MCF 10A (cell line): ENCODE measurements around the gene METTL4. TPM values are rescaled to one million over a fixed set of nuclear protein-coding genes. Genes with fewer than 3 reads are reported as not detected.

Experiments used
- BruUV-seq: library from RNA; stranded (reverse); fragments of 400-500 nt; replicated peaks from 2 replicates; lab custom pipeline; 2021; lab: Mats Ljungman, UMichigan
- CTCF ChIA-PET: fragments of 300-600 bp; sonication (Branson Sonifier 250); formaldehyde crosslinking; extraction: SDS; loops from one replicate; lab custom pipeline; 2021; ENCODE audit warnings: antibody characterized with exemption, inconsistent platforms; lab: Yijun Ruan, JAX
- POLR2A ChIA-PET: fragments of 300-600, 350-650 bp; sonication (Branson Sonifier 250); formaldehyde crosslinking; extraction: SDS; loops from one replicate; lab custom pipeline; 2020; ENCODE audit warnings: antibody characterized with exemption, inconsistent platforms; lab: Yijun Ruan, JAX
- DNase-seq: peaks from one replicate; pipeline ENCODE4 v3.0.0-alpha.2; 2018; ENCODE audit not compliant: unreplicated experiment
- H3K27ac Mint-ChIP-seq: one replicate; pipeline ENCODE4 v1.8.0; 2022; ENCODE audit warnings: mild to moderate bottlenecking, low read depth, mixed read lengths; ENCODE audit not compliant: unreplicated experiment
- H3K27me3 Mint-ChIP-seq: one replicate; pipeline ENCODE4 v1.8.0; 2022; ENCODE audit warnings: mixed read lengths; ENCODE audit not compliant: insufficient read depth, unreplicated experiment
- H3K36me3 Mint-ChIP-seq: one replicate; pipeline ENCODE4 v1.8.0; 2022; ENCODE audit warnings: mild to moderate bottlenecking, moderate library complexity, mixed read lengths; ENCODE audit not compliant: insufficient read depth, unreplicated experiment
- H3K4me1 Mint-ChIP-seq: one replicate; pipeline ENCODE4 v1.8.0; 2022; ENCODE audit warnings: mixed read lengths; ENCODE audit not compliant: insufficient read depth, unreplicated experiment
- H3K4me3 Mint-ChIP-seq: one replicate; pipeline ENCODE4 v1.8.0; 2022; ENCODE audit warnings: mild to moderate bottlenecking, moderate library complexity, mixed read lengths; ENCODE audit not compliant: unreplicated experiment
- H3K9me3 Mint-ChIP-seq: one replicate; pipeline ENCODE4 v1.8.0; 2022; ENCODE audit warnings: mixed read lengths; ENCODE audit not compliant: unreplicated experiment
- intact Hi-C: fragments of 100-400 bp; cut with micrococcal nuclease; formaldehyde crosslinking; loops from 2 replicates; pipeline ENCODE4 v1.14.1; 2022
- total RNA-seq: library from RNA; stranded (reverse); gene quantifications from 2 replicates; pipeline ENCODE4 v1.2.3, GENCODE V29; 2022
- TF ChIP-seq, protein P1 (sequence below): fragments of 200-600 bp; IDR thresholded peaks from one replicate; pipeline ENCODE4 v1.8.0; 2022; ENCODE audit warnings: antibody characterized with exemption, mild to moderate bottlenecking; ENCODE audit not compliant: unreplicated experiment

The METTL4 gene
- total RNA-seq, 1 experiment from 2014 or later = 11.8 TPM

- Mint-ChIP-seq H3K36me3 (peaks cover 12% of the 10 kb centered on the region), H3K4me3 (no peak overlapping the region), H3K27me3 (no peaks in the 10 kb centered on the region), H3K4me1 (no peaks in the 10 kb centered on the region), H3K9me3 (no peaks in the 10 kb centered on the region), H3K27ac (no peak overlapping the region)
- TF ChIP-seq, protein P1, sequence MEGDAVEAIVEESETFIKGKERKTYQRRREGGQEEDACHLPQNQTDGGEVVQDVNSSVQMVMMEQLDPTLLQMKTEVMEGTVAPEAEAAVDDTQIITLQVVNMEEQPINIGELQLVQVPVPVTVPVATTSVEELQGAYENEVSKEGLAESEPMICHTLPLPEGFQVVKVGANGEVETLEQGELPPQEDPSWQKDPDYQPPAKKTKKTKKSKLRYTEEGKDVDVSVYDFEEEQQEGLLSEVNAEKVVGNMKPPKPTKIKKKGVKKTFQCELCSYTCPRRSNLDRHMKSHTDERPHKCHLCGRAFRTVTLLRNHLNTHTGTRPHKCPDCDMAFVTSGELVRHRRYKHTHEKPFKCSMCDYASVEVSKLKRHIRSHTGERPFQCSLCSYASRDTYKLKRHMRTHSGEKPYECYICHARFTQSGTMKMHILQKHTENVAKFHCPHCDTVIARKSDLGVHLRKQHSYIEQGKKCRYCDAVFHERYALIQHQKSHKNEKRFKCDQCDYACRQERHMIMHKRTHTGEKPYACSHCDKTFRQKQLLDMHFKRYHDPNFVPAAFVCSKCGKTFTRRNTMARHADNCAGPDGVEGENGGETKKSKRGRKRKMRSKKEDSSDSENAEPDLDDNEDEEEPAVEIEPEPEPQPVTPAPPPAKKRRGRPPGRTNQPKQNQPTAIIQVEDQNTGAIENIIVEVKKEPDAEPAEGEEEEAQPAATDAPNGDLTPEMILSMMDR = no peak
- ChIA-PET POLR2A (no interaction called here), CTCF (no interaction called here)
- BruUV-seq = no TSS peak
- intact Hi-C loops = no loop called here
- DNase-seq = no peak
These were observed 41.7 kb upstream of the METTL4 start for GRCh38 chr18:2612996-2613395.

- TF ChIP-seq, protein P1 = no peak
- no peaks in the 10 kb centered on the region for H3K9me3 Mint-ChIP-seq
- no peak overlapping the region for H3K27ac Mint-ChIP-seq
- no TSS peak for BruUV-seq
- peaks cover 5% of the 10 kb centered on the region for H3K36me3 Mint-ChIP-seq
- intact Hi-C loops = no loop called here
- H3K27me3 Mint-ChIP-seq = no peaks in the 10 kb centered on the region
- CTCF ChIA-PET = interaction anchor here (0.6 kb wide), 1 partner anchor 1332 kb away, joined by 4 read pairs; no protein-coding TSS in a partner anchor
- DNase-seq = no peak
- H3K4me3 Mint-ChIP-seq = no peak overlapping the region
- H3K4me1 Mint-ChIP-seq = no peaks in the 10 kb centered on the region
- POLR2A ChIA-PET = no interaction called here
These were observed 39.2 kb upstream of the METTL4 start for GRCh38 chr18:2610549-2610948.

DNA sequence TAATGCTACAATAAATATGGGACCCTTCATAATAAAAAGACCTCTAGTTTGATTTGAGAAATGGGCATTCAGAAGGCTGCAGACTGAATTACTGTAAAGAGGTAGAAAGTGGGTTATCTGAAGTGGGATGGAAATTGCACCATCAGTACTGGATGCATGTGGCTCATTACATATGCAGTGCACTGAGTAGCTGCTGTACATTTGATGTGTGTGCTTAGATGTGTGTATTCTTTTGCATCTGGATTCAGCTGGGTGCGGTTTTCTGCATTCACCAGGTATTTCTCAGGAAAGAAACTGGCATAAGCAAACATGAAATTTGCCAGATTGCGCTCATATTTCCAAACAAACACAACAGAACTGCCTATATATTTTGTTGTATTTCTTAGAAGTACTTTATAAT lies 38.3 kb upstream of the METTL4 start:
- no peak for DNase-seq
- Mint-ChIP-seq H3K36me3 (peaks cover 5% of the 10 kb centered on the region), H3K4me1 (peaks cover 6% of the 10 kb centered on the region), H3K27me3 (no peaks in the 10 kb centered on the region), H3K9me3 (no peaks in the 10 kb centered on the region), H3K4me3 (no peak overlapping the region), H3K27ac (no peak overlapping the region)
- POLR2A ChIA-PET = interaction anchor here (2.5 kb wide), 1 partner anchor 46 kb away, joined by 18 read pairs; the partner anchor contains the start of gene SMCHD1
- TF ChIP-seq, protein P1 = no peak
- CTCF ChIA-PET = interaction anchor here (0.5 kb wide), 1 partner anchor 130 kb away, joined by 4 read pairs; no protein-coding TSS in a partner anchor
- BruUV-seq = no TSS peak
- intact Hi-C loops = loop anchor here (5.0 kb wide), 1 partner anchor 48 kb away; the partner anchor contains the start of gene SMCHD1

GRCh38 chr18:2606335-2606734 lies 35.0 kb upstream of the METTL4 start:
- Mint-ChIP-seq H3K4me3 (peak overlapping the region; percentile 31), H3K4me1 (peaks cover 12% of the 10 kb centered on the region), H3K27me3 (no peaks in the 10 kb centered on the region), H3K9me3 (no peaks in the 10 kb centered on the region), H3K36me3 (peaks cover 13% of the 10 kb centered on the region), H3K27ac (peak overlapping the region; percentile 47)
- TF ChIP-seq, protein P1 = no peak
- intact Hi-C loops = loop anchor here (5.0 kb wide), 1 partner anchor 51 kb away; the partner anchor contains the start of gene SMCHD1
- BruUV-seq = no TSS peak
- POLR2A ChIA-PET = interaction anchor here (1.0 to 2.8 kb wide), 11 partner anchors 13 to 57 kb away, joined by 3 to 39 read pairs (median 5); partner anchors contain the start of genes METTL4, NDC80 and SMCHD1
- DNase-seq = no peak
- CTCF ChIA-PET = interaction anchor here (0.7 kb wide), 1 partner anchor 187 kb away, joined by 3 read pairs; no protein-coding TSS in a partner anchor
